PC-3 (cell line): ENCODE data around the gene BMPER.

Experiments
- CTCF ChIP-seq: fragments of 300-600 bp; sonication (generic); conservative IDR thresholded peaks from 2 replicates; pipeline ENCODE4 v1.5.1; 2017; ENCODE audit warnings: antibody characterized with exemption, low read depth, mild to moderate bottlenecking, low read length
- EZH2 ChIP-seq: fragments of 300-600 bp; sonication (generic); IDR thresholded peaks from one replicate; pipeline ENCODE4 v1.6.1; 2017; ENCODE audit warnings: antibody characterized with exemption, mild to moderate bottlenecking, low read length; ENCODE audit not compliant: unreplicated experiment
- EZH2phosphoT487 ChIP-seq: fragments of 300-600 bp; sonication (generic); IDR thresholded peaks from 2 replicates; pipeline ENCODE4 v1.6.1; 2018; ENCODE audit warnings: mild to moderate bottlenecking, antibody characterized with exemption, low read length, borderline replicate concordance

GRCh38 chr7:34011017-34011695 is 105.8 kb downstream of the BMPER start:
- TF ChIP-seq CTCF (no peak), EZH2 (no peak), EZH2phosphoT487 (no peak)
